SK-N-SH (cell line): ENCODE measurements around the gene ADCYAP1R1. TPM values are rescaled to one million over a fixed set of nuclear protein-coding genes. Genes with fewer than 3 reads are reported as not detected.

Source experiments
- CTCF ChIA-PET: fragments of 300-600, 350-600 bp; formaldehyde crosslinking; extraction: SDS; loops from one replicate; lab custom pipeline; 2021; lab: Yijun Ruan, JAX
- POLR2A ChIA-PET: fragments of 350-600 bp; sonication (Branson Sonifier 250); formaldehyde crosslinking; extraction: SDS; loops from one replicate; lab custom pipeline; 2020; ENCODE audit warnings: antibody characterized with exemption, inconsistent platforms; lab: Yijun Ruan, JAX
- DNase-seq: peaks from one replicate; pipeline ENCODE4 v3.0.0; 2012
- H2AFZ ChIP-seq: fragments of 200-600 bp; sonication (generic); 2 replicates; pipeline ENCODE4 v1.8.1; 2016; ENCODE audit warnings: antibody characterized with exemption, mild to moderate bottlenecking, low read depth
- H3F3A ChIP-seq: fragments of 200-600 bp; sonication (generic); replicated peaks from 2 replicates; pipeline ENCODE3; 2016; ENCODE audit warnings: antibody characterized with exemption, mild to moderate bottlenecking; ENCODE audit not compliant: insufficient read depth
- H3K27ac ChIP-seq, 2 experiments: fragments of 200-500 bp in 1 of 2; fragments of 200-600 bp in 1 of 2; sonication (Bioruptor generic) in 1 of 2; sonication (generic), shearing (Covaris generic) in 1 of 2; 2 replicates each; pipeline versions ENCODE4 v1.5.1 to v1.6.1; 2014 to 2016; ENCODE audit warnings: low read depth in 2 of 2, inconsistent platforms in 1 of 2, low read length in 1 of 2, mild to moderate bottlenecking in 1 of 2, mixed read lengths in 1 of 2
- H3K27me3 ChIP-seq: fragments of 200-600 bp; sonication (generic), shearing (Covaris generic); 2 replicates; pipeline ENCODE4 v1.6.1; 2016; ENCODE audit warnings: mixed run types; ENCODE audit not compliant: insufficient read depth
- H3K36me3 ChIP-seq, 2 experiments: fragments of 200-500 bp in 1 of 2; fragments of 200-600 bp in 1 of 2; sonication (Bioruptor generic) in 1 of 2; sonication (generic) in 1 of 2; replicated peaks in 1 of 2; 2 replicates each; pipeline versions ENCODE3 to v1.5.1; 2014 to 2016; ENCODE audit warnings: low read length in 1 of 2, mild to moderate bottlenecking in 1 of 2; ENCODE audit not compliant: insufficient read depth in 2 of 2, control insufficient read depth in 1 of 2
- H3K4me1 ChIP-seq, 2 experiments: fragments of 200-500 bp in 1 of 2; fragments of 200-600 bp in 1 of 2; sonication (Bioruptor generic) in 1 of 2; sonication (generic), shearing (Covaris generic) in 1 of 2; 2 replicates each; pipeline versions ENCODE4 v1.5.1 to v1.6.1; 2014 to 2016; ENCODE audit warnings: low read depth in 1 of 2, low read length in 1 of 2, mixed run types in 1 of 2; ENCODE audit not compliant: insufficient read depth in 2 of 2, control insufficient read depth in 1 of 2
- H3K4me2 ChIP-seq: fragments of 200-600 bp; sonication (generic), shearing (Covaris generic); 2 replicates; pipeline ENCODE4 v1.6.1; 2017; ENCODE audit warnings: mixed run types
- H3K4me3 ChIP-seq, 2 experiments: fragments of 200-500 bp in 1 of 2; fragments of 200-600 bp in 1 of 2; sonication (Bioruptor generic) in 1 of 2; sonication (generic), shearing (Covaris generic) in 1 of 2; 2 replicates each; pipeline versions ENCODE4 v1.5.1 to v1.8.1; 2014 to 2016; ENCODE audit warnings: low read depth in 2 of 2, inconsistent platforms in 1 of 2, low read length in 1 of 2, mild to moderate bottlenecking in 1 of 2, mixed read lengths in 1 of 2, moderate library complexity in 1 of 2
- H3K79me2 ChIP-seq: fragments of 200-600 bp; sonication (generic); 2 replicates; pipeline ENCODE4 v1.8.1; 2017; ENCODE audit warnings: mild to moderate bottlenecking; ENCODE audit not compliant: insufficient read depth
- H3K9ac ChIP-seq: fragments of 200-600 bp; sonication (generic); 2 replicates; pipeline ENCODE4 v1.6.1; 2017; ENCODE audit warnings: mixed run types
- H3K9me2 ChIP-seq: fragments of 200-600 bp; sonication (generic); 2 replicates; pipeline ENCODE4 v1.6.1; 2017; ENCODE audit warnings: mixed run types
- H3K9me3 ChIP-seq: fragments of 200-600 bp; sonication (generic); 2 replicates; pipeline ENCODE4 v1.6.1; 2017; ENCODE audit warnings: mixed run types, mild to moderate bottlenecking, moderate library complexity
- H4K20me1 ChIP-seq: fragments of 200-600 bp; sonication (generic); 2 replicates; pipeline ENCODE4 v1.6.1; 2017; ENCODE audit warnings: mild to moderate bottlenecking, mixed run types; ENCODE audit not compliant: insufficient read depth
- EZH2phosphoT487 ChIP-seq: fragments of 200-600 bp; sonication (generic); IDR thresholded peaks from 2 replicates; pipeline ENCODE4 v1.6.1; 2017; ENCODE audit warnings: low read depth, mixed run types, mild to moderate bottlenecking, antibody characterized with exemption, moderate library complexity, borderline replicate concordance
- GABPA ChIP-seq: IDR thresholded peaks from 2 replicates; pipeline ENCODE4 v1.4.0; 2012; ENCODE audit warnings: low read depth, mild to moderate bottlenecking
- GATA2 ChIP-seq: sonication (generic); formaldehyde crosslinking; IDR thresholded peaks from 2 replicates; pipeline ENCODE4 v1.5.0; 2020; ENCODE audit warnings: mild to moderate bottlenecking, missing genetic modification reagents
- MEF2A ChIP-seq: IDR thresholded peaks from 2 replicates; pipeline ENCODE4 v1.4.0; 2012; ENCODE audit warnings: low read depth, borderline replicate concordance
- NFIC ChIP-seq: IDR thresholded peaks from 2 replicates; pipeline ENCODE4 v1.4.0; 2012; ENCODE audit warnings: borderline replicate concordance
- SMC3 ChIP-seq: IDR thresholded peaks from 2 replicates; pipeline ENCODE4 v1.6.1; 2012; ENCODE audit warnings: low read depth, low read length, improper control_type of control experiment
- TCF12 ChIP-seq: IDR thresholded peaks from 2 replicates; pipeline ENCODE4 v1.4.0; 2012
- YY1 ChIP-seq: IDR thresholded peaks from 2 replicates; pipeline ENCODE4 v1.4.0; 2012; ENCODE audit warnings: low read depth, mild to moderate bottlenecking
- WGBS: methylation state at CpG from one replicate; pipeline ENCODE4 v1.1.6; 2017; ENCODE audit warnings: low lambda C conversion rate; 5-methylcytosine and 5-hydroxymethylcytosine counted together
- polyA plus RNA-seq, 3 experiments: library from polyadenylated mRNA; depleted of rRNA; stranded (reverse); fragments of >200 nt; gene quantifications; 2 replicates each; pipeline ENCODE4 v1.2.3, GENCODE V29; 2012
- TF ChIP-seq, protein P1 (sequence below): IDR thresholded peaks from 2 replicates; pipeline ENCODE4 v1.4.0; 2012; ENCODE audit warnings: low read depth, borderline replicate concordance
- TF ChIP-seq, protein P2 (sequence below): fragments of 150-350 bp; IDR thresholded peaks from 2 replicates; pipeline ENCODE4 v1.6.1; 2017; ENCODE audit warnings: antibody characterized with exemption, low read length, low read depth, borderline replicate concordance
- TF ChIP-seq, protein P3 (sequence below): IDR thresholded peaks from 2 replicates; pipeline ENCODE4 v1.4.0; 2012; ENCODE audit warnings: low read depth, borderline replicate concordance
- TF ChIP-seq, protein P4 (sequence below): fragments of 200-600 bp; sonication (generic); IDR thresholded peaks from 2 replicates; pipeline ENCODE4 v1.6.1; 2017; ENCODE audit warnings: antibody characterized with exemption, mild to moderate bottlenecking, moderate library complexity

The ADCYAP1R1 gene
- polyA plus RNA-seq, 1 of the 3 experiments (the other 2 are of a cell fraction) = 0.08 TPM

DNA sequence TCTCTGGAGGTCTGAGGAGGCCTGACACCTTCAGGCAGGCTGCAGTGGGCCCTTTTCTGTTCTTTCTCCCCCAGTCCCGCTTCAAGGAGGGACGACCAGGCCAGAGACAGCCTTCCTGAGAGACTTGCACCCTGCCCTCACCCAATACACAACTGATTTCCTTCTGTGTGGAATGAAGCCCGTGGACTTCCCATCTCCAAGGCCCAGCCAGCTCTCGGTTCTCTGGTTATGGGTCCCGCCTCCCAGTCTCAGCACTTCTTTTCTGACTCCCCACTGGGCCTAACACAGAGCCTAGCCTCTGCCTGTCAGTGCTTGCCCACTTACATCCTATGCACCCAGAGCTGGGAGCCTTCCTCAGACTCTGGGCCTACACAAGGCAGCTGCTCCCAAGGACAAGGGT is 24.1 kb upstream of the ADCYAP1R1 start:
- Histone ChIP-seq H3K27me3 (peaks cover 23% of the 10 kb centered on the region), H3K9me3 (no peaks in the 10 kb centered on the region), H3K27ac (no peak overlapping the region), H2AFZ (no peak overlapping the region), H3K79me2 (no peaks in the 10 kb centered on the region), H4K20me1 (no peaks in the 10 kb centered on the region), H3K4me3 (no peak overlapping the region), H3F3A (no peaks in the 10 kb centered on the region), H3K4me1 (peaks cover 0 to 23% of the 10 kb centered on the region in 2 experiments; a peak in 2 of 4 replicates), H3K4me2 (no peak overlapping the region), H3K9ac (no peak overlapping the region), H3K9me2 (no peaks in the 10 kb centered on the region), H3K36me3 (no peaks in the 10 kb centered on the region)
- no peak for TF ChIP-seq GABPA
- no peak for TF ChIP-seq YY1
- TF ChIP-seq SMC3 = no peak
- no peak for TF ChIP-seq TCF12
- no peak for TF ChIP-seq NFIC
- TF ChIP-seq, protein P1, sequence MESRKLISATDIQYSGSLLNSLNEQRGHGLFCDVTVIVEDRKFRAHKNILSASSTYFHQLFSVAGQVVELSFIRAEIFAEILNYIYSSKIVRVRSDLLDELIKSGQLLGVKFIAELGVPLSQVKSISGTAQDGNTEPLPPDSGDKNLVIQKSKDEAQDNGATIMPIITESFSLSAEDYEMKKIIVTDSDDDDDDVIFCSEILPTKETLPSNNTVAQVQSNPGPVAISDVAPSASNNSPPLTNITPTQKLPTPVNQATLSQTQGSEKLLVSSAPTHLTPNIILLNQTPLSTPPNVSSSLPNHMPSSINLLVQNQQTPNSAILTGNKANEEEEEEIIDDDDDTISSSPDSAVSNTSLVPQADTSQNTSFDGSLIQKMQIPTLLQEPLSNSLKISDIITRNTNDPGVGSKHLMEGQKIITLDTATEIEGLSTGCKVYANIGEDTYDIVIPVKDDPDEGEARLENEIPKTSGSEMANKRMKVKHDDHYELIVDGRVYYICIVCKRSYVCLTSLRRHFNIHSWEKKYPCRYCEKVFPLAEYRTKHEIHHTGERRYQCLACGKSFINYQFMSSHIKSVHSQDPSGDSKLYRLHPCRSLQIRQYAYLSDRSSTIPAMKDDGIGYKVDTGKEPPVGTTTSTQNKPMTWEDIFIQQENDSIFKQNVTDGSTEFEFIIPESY = no peak
- TF ChIP-seq, protein P2, sequence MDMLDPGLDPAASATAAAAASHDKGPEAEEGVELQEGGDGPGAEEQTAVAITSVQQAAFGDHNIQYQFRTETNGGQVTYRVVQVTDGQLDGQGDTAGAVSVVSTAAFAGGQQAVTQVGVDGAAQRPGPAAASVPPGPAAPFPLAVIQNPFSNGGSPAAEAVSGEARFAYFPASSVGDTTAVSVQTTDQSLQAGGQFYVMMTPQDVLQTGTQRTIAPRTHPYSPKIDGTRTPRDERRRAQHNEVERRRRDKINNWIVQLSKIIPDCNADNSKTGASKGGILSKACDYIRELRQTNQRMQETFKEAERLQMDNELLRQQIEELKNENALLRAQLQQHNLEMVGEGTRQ = no peak
- TF ChIP-seq MEF2A = no peak
- no peak for TF ChIP-seq GATA2 (CRISPR knock-in tag)
- TF ChIP-seq, protein P3, sequence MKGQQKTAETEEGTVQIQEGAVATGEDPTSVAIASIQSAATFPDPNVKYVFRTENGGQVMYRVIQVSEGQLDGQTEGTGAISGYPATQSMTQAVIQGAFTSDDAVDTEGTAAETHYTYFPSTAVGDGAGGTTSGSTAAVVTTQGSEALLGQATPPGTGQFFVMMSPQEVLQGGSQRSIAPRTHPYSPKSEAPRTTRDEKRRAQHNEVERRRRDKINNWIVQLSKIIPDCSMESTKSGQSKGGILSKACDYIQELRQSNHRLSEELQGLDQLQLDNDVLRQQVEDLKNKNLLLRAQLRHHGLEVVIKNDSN = no peak
- TF ChIP-seq EZH2phosphoT487 = no peak
- TF ChIP-seq, protein P4, sequence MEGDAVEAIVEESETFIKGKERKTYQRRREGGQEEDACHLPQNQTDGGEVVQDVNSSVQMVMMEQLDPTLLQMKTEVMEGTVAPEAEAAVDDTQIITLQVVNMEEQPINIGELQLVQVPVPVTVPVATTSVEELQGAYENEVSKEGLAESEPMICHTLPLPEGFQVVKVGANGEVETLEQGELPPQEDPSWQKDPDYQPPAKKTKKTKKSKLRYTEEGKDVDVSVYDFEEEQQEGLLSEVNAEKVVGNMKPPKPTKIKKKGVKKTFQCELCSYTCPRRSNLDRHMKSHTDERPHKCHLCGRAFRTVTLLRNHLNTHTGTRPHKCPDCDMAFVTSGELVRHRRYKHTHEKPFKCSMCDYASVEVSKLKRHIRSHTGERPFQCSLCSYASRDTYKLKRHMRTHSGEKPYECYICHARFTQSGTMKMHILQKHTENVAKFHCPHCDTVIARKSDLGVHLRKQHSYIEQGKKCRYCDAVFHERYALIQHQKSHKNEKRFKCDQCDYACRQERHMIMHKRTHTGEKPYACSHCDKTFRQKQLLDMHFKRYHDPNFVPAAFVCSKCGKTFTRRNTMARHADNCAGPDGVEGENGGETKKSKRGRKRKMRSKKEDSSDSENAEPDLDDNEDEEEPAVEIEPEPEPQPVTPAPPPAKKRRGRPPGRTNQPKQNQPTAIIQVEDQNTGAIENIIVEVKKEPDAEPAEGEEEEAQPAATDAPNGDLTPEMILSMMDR = no peak
- 11% methylated on average over 5 of the region's 5 CpGs for WGBS
- POLR2A ChIA-PET = no interaction called here
- no peak for DNase-seq
- CTCF ChIA-PET = interaction anchor here (1.3 to 7.6 kb wide), 7 partner anchors 10 to 106 kb away, joined by 3 to 50 read pairs (median 15); partner anchors contain the start of gene ADCYAP1R1
